Ovary (tissue), 3 donors: ENCODE results near the gene C4orf46.

Source experiments
- CTCF ChIP-seq, 3 donors: fragments of 450-650 bp in 2 of 3; fragments of 200-600 bp in 1 of 3; IDR thresholded peaks; one replicate each; pipeline versions ENCODE4 v1.5.1 to v1.8.0; 2016 to 2022; ENCODE audit warnings: antibody characterized with exemption in 3 of 3, mild to moderate bottlenecking in 1 of 3
- EP300 ChIP-seq: sonication (generic); formaldehyde crosslinking; IDR thresholded peaks from one replicate; pipeline ENCODE4 v1.6.1; 2017; ENCODE audit warnings: antibody characterized with exemption
- donor health status: DM: no; HTN: no; CAD: no.

DNA sequence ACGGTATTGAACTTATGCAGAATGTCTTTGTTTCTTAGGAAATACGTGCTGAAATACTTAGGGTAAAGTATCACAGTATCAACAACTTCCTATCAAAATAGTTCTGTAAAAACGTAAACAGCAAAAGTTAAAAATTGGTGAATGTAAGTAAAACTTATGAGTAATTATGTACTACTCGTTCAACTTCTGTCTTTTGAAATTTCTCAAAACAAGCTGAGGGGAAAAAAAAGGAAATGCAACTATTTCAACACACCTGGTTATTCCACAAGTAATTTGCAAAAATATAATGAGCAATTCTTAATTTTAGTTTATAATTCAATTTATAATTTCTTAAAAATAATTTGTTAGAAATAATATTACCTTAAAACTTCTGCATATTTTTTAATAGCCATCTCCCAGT lies 43.2 kb upstream of the C4orf46 start:
- TF ChIP-seq EP300 (no peak), CTCF (IDR thresholded peaks at IDR 0.05) (no peak)
